IPS-15b (cell line): ENCODE data around the gene EFNA3.

Source experiments
- H3K27me3 ChIP-seq: one replicate; pipeline ENCODE4 v1.6.1; 2013; ENCODE audit warnings: low read length; ENCODE audit not compliant: control insufficient read depth, insufficient read depth
- H3K36me3 ChIP-seq: one replicate; pipeline ENCODE4 v1.6.1; 2013; ENCODE audit warnings: low read length; ENCODE audit not compliant: control insufficient read depth, insufficient read depth
- H3K4me1 ChIP-seq: one replicate; pipeline ENCODE4 v1.6.1; 2013; ENCODE audit warnings: mild to moderate bottlenecking, low read length; ENCODE audit not compliant: control insufficient read depth, insufficient read depth
- H3K4me3 ChIP-seq: one replicate; pipeline ENCODE4 v1.5.1; 2013; ENCODE audit warnings: low read depth, low read length
- H3K9ac ChIP-seq: one replicate; pipeline ENCODE4 v1.6.1; 2013; ENCODE audit warnings: low read depth, mild to moderate bottlenecking, low read length
- H3K9me3 ChIP-seq: one replicate; pipeline ENCODE4 v1.6.1; 2013; ENCODE audit warnings: mild to moderate bottlenecking, low read length; ENCODE audit not compliant: control insufficient read depth, insufficient read depth

EFNA3 gene

GRCh38 chr1:155072531-155073289 is 5.9 kb upstream of the EFNA3 start:
- Histone ChIP-seq H3K27me3 (peaks cover 59% of the 10 kb centered on the region), H3K9ac (no peak overlapping the region), H3K9me3 (no peaks in the 10 kb centered on the region), H3K36me3 (no peaks in the 10 kb centered on the region), H3K4me1 (peaks cover 17% of the 10 kb centered on the region), H3K4me3 (peak overlapping the region; percentile 5)

GRCh38 chr1:155073377-155074242 is 5.0 kb upstream of the EFNA3 start:
- H3K4me1 ChIP-seq: peaks cover 17% of the 10 kb centered on the region

GRCh38 chr1:155075535-155075934 is 3.1 kb upstream of the EFNA3 start:
- H3K9ac ChIP-seq: no peak overlapping the region
- peaks cover 17% of the 10 kb centered on the region for H3K4me1 ChIP-seq

More at GRCh38 chr1:155073377-155074242, 5.0 kb upstream of the EFNA3 start:
- H3K9me3 ChIP-seq: no peaks in the 10 kb centered on the region
- H3K27me3 ChIP-seq: peaks cover 67% of the 10 kb centered on the region
- no peaks in the 10 kb centered on the region for H3K36me3 ChIP-seq
- H3K4me3 ChIP-seq: no peak overlapping the region
- no peak overlapping the region for H3K9ac ChIP-seq

DNA sequence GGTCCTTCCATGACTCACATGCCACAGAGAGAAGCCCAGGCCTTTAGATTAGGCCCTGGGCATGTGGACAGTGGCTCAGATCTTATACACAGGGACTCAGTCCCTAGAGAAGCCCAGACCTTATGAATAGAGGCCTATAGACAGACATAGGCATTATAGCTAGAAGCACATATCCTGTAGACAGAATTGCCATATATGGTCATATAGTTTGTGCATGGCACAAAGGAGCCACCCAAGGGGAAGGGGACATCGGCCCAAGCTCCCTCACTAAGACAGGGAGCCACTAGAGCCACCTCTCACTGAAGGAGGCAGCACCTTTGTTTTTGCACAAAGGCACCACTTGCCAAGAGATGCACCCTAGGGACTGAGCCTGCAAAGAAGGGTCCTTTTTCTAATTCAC is 2.3 kb upstream of the EFNA3 start:
- H3K27me3 ChIP-seq: peaks cover 79% of the 10 kb centered on the region
- no peaks in the 10 kb centered on the region for H3K36me3 ChIP-seq
- no peak overlapping the region for H3K9ac ChIP-seq
- peaks cover 19% of the 10 kb centered on the region for H3K4me1 ChIP-seq
- no peak overlapping the region for H3K4me3 ChIP-seq
- H3K9me3 ChIP-seq: no peaks in the 10 kb centered on the region

More at GRCh38 chr1:155075535-155075934, 3.1 kb upstream of the EFNA3 start:
- Histone ChIP-seq H3K36me3 (no peaks in the 10 kb centered on the region), H3K4me3 (no peak overlapping the region), H3K27me3 (peaks cover 78% of the 10 kb centered on the region), H3K9me3 (no peaks in the 10 kb centered on the region)

DNA sequence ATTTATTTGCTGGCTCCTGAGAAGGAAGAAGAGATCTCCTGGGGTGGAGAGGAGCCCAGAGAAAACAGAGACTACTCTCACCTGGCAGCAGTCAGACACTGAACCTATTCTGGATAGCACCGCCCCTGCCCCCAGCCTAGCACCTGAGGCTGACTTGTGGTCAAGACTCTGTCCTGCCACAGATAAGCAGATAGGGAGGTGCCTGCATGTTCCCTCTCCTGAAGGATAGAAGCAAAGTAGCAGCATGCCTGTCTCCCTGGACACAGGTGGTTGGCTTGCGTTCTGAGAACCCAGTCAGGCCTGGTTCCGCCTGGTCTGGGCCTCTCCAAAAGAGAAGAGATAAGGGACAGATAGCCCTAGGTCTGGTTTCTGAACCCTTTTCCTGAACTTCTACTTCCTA is 1.3 kb upstream of the EFNA3 start:
- Histone ChIP-seq H3K4me1 (peaks cover 16% of the 10 kb centered on the region), H3K4me3 (no peak overlapping the region), H3K9ac (no peak overlapping the region), H3K36me3 (no peaks in the 10 kb centered on the region), H3K27me3 (peaks cover 80% of the 10 kb centered on the region), H3K9me3 (no peaks in the 10 kb centered on the region)

DNA sequence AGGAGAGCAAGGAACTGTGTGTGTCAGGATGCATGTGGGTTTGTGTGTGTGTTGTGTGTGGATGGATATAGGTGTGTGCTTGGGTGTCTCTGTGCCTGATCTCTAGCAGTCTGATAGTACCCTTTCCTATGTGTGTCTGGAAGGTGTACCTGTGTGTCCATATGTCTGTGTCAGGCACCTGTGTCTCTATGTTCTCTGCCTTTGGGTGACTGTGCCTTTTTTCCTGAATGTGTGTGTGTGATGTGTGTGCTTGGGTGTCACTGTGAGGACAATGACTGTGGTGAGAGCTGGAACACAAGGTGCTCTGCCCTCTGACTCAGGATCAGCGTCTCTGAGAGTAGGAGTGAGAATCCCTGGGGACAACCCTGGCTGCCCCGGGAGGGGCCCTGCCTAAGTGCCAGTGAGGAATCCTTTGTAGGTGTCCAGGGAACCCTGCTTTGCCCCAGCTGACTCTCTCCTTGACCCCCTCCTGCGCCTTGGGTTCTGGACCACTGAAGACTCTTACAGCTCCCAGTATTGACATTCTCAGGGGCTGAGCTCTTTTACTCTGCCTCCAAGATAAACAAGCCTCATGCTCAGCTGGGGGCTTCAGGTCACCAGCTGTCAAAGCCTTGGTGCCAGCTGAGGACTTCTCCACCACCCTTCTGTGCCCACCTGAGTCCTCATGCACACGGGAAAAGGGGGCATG is 735 bp upstream of the EFNA3 start:
- H3K9ac ChIP-seq: no peak overlapping the region
- H3K27me3 ChIP-seq: peaks cover 81% of the 10 kb centered on the region
- H3K4me1 ChIP-seq: peaks cover 14% of the 10 kb centered on the region
- no peaks in the 10 kb centered on the region for H3K9me3 ChIP-seq
- peak overlapping the region; percentile 64 for H3K4me3 ChIP-seq
- H3K36me3 ChIP-seq: no peaks in the 10 kb centered on the region

DNA sequence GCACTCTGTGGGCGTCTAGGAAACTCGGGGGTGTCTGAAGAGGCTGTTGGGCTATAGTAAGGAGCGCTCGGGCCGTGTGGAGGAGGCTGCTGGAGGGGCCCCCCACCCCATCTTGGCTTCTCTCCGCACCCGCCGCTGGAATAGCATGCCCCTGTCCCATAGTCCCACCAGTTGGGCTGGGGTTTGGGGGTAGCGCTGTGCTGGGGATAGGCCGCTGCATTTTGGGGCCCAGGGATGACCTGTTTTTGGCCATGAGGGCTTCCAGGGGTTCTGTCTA is 511 bp downstream of the EFNA3 start:
- peaks cover 9% of the 10 kb centered on the region for H3K4me1 ChIP-seq
- H3K9me3 ChIP-seq: no peaks in the 10 kb centered on the region
- no peak overlapping the region for H3K9ac ChIP-seq
- H3K36me3 ChIP-seq: no peaks in the 10 kb centered on the region
- peak overlapping the region; percentile 68 for H3K4me3 ChIP-seq
- peaks cover 84% of the 10 kb centered on the region for H3K27me3 ChIP-seq

DNA sequence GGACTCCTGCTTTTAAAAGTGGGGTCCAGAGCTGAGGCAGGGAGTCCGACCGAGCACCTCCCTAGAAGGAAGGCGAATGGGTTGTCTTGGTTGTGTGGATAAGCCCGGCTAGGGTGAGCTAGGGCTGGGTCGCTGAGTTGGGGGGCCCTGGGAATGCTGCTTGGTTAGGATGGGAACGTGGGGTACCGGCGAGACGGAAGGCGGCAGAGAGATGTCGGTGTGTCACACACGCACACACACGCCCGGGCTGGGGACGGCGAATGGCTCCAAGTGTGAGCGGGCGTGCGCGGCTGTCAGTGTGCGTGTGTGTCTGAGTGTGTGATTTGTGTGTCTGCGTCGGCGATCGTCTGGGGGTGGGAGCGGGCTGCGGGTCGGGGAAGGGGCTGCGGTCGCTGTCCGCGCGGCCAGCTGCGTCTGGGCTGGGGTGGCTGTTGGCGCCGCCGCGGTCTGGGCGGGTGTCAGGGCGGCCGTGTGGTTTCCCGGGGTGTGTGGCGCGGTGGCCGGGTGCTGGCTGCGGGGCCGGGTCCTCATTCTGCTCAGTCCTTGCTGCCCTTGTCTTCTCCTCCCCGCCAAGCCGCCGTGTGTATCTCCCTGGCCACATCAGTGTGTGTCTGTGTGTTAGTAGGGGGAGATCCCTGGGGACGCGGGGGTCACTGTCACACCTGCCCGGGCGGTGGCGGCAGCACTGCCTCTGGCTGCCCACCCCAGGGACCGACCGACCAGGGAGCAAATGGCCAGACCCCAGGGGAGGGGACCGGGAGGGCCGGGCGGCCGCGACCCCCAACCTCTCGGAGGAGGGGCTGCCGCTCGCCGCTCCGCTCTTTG is 1.1 kb downstream of the EFNA3 start:
- peaks cover 84% of the 10 kb centered on the region for H3K27me3 ChIP-seq
- H3K36me3 ChIP-seq: no peaks in the 10 kb centered on the region
- no peaks in the 10 kb centered on the region for H3K9me3 ChIP-seq
- H3K9ac ChIP-seq: no peak overlapping the region
- peaks cover 12% of the 10 kb centered on the region for H3K4me1 ChIP-seq
- H3K4me3 ChIP-seq: peak overlapping the region; percentile 68

DNA sequence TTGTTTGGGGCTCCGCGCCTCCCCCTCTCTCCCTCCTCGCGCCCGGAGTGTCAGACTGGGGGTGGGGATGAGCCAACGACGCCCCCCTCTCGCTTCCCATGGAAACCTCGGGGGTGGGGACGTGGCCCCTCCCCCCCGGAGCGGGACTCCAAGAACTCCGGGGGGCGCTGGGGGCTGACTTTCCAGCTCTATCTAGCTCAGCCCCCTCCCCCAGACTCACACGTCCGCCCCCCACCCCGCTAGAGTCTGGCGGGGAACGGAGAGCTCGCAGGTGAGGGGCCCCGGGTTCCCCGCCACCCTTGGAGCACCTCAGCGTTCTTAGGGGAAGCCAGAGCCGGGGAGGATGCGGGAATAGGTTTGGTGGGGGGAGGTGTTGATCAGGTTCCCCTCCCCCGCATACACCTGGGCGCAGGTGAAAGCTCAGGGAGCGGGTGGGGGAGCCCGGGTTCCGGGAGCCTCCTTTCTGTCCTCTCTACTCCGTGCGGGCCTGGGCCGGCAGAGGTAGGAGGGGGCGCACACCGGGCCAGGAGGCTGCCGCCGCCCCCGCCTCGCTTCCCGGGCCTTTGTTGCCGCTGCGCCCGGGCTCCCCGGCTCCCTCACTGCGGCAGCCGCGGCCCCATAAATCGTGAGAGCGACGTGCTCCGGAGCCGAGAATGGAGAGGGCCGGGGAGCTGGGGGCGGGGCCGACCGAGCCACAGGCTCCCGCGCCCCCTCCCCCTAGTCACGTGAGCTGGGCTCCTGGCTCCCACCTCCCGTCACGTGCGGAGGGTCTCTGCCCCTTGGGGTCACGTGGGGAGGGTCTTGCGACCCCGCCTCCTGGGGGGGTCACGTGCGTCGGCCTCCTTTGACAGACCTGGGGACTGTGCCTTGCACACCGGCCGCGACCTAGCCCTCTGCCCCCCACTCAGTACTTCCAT is 1.9 kb downstream of the EFNA3 start:
- H3K27me3 ChIP-seq: peaks cover 76% of the 10 kb centered on the region

GRCh38 chr1:155081472-155082300 is 3.0 kb downstream of the EFNA3 start:
- Histone ChIP-seq H3K27me3 (peaks cover 67% of the 10 kb centered on the region), H3K36me3 (no peaks in the 10 kb centered on the region), H3K9ac (no peak overlapping the region), H3K4me1 (peaks cover 12% of the 10 kb centered on the region), H3K9me3 (no peaks in the 10 kb centered on the region), H3K4me3 (peak overlapping the region; percentile 68)

More for the DNA sequence above, 1.9 kb downstream of the EFNA3 start:
- peak overlapping the region; percentile 68 for H3K4me3 ChIP-seq
- H3K4me1 ChIP-seq: peaks cover 12% of the 10 kb centered on the region
- H3K9ac ChIP-seq: no peak overlapping the region
- no peaks in the 10 kb centered on the region for H3K36me3 ChIP-seq
- H3K9me3 ChIP-seq: no peaks in the 10 kb centered on the region
